ENCODE results near the gene KCNMB4. TPM values are rescaled to one million over a fixed set of nuclear protein-coding genes. Genes with fewer than 3 reads are reported as not detected.

The KCNMB4 gene
- total and polyA plus RNA-seq, 2 of the 4 experiments (the other 2 are of a cell fraction): 0.90 to 1.1 TPM

DNA sequence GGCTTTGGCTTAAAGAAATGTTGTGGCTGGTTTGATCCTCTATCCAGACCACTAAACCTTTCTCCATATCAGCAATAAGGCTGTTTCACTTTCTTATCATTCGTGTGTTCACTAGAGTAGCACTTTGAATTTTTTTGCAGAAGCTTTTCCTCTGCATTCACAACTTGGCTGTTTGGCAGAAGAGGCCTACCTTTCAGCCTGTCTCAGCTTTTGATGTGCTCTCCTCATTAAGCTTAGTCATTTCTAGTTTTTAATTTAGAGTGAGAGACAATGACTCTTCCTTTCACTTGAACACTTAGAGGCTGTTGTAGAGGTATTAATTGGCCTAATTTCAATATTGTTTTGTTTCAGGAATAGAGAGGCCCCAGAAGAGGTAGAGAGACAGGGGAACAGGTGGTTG, 13.8 kb downstream of the KCNMB4 start:
- dilution Hi-C loops (cut with HindIII; ENCODE audit: low sequenced_read_pairs, unreplicated experiment) (no loop called here), in situ Hi-C loops (cut with MboI; ENCODE audit: low sequenced_read_pairs) (no loop called here), intact Hi-C loops (cut with micrococcal nuclease) (no loop called here)
- TF ChIP-seq RAD21 (IDR thresholded peaks at IDR 0.05; ENCODE audit: low read length) (no peak), CHD1 (IDR thresholded peaks at IDR 0.05; ENCODE audit: low read depth, low read length) (no peak), MXI1 (IDR thresholded peaks at IDR 0.05; ENCODE audit: borderline replicate concordance, low read depth, low read length) (no peak), MAZ (IDR thresholded peaks at IDR 0.05; ENCODE audit: borderline replicate concordance, low read depth, low read length) (no peak), SMC3 (IDR thresholded peaks at IDR 0.05; ENCODE audit: low read depth, low read length) (no peak), BHLHE40 (IDR thresholded peaks at IDR 0.05; ENCODE audit: low read depth, low read length) (no peak), RFX5 (IDR thresholded peaks at IDR 0.05; ENCODE audit: low read depth, low read length) (no peak), NFE2L2 (IDR thresholded peaks at IDR 0.05; ENCODE audit: low read depth, low read length) (no peak), MAFK (IDR thresholded peaks at IDR 0.05; ENCODE audit: low read depth, low read length) (no peak), POLR2A (IDR thresholded peaks at IDR 0.05; ENCODE audit: low read depth, low read length) (no peak), RCOR1 (IDR thresholded peaks at IDR 0.05; ENCODE audit: insufficient replicate concordance, low read length) (no peak), FOS (IDR thresholded peaks at IDR 0.05; ENCODE audit: low read depth, low read length) (no peak), CEBPB (IDR thresholded peaks at IDR 0.05; ENCODE audit: low read depth, low read length) (no peak)
- TF ChIP-seq, protein P1, sequence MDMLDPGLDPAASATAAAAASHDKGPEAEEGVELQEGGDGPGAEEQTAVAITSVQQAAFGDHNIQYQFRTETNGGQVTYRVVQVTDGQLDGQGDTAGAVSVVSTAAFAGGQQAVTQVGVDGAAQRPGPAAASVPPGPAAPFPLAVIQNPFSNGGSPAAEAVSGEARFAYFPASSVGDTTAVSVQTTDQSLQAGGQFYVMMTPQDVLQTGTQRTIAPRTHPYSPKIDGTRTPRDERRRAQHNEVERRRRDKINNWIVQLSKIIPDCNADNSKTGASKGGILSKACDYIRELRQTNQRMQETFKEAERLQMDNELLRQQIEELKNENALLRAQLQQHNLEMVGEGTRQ (IDR thresholded peaks at IDR 0.05; ENCODE audit: low read depth, low read length): no peak
- TF ChIP-seq, protein P2, sequence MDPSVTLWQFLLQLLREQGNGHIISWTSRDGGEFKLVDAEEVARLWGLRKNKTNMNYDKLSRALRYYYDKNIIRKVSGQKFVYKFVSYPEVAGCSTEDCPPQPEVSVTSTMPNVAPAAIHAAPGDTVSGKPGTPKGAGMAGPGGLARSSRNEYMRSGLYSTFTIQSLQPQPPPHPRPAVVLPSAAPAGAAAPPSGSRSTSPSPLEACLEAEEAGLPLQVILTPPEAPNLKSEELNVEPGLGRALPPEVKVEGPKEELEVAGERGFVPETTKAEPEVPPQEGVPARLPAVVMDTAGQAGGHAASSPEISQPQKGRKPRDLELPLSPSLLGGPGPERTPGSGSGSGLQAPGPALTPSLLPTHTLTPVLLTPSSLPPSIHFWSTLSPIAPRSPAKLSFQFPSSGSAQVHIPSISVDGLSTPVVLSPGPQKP (IDR thresholded peaks at IDR 0.05; ENCODE audit: borderline replicate concordance, low read depth, low read length): no peak
- TF ChIP-seq, protein P3, sequence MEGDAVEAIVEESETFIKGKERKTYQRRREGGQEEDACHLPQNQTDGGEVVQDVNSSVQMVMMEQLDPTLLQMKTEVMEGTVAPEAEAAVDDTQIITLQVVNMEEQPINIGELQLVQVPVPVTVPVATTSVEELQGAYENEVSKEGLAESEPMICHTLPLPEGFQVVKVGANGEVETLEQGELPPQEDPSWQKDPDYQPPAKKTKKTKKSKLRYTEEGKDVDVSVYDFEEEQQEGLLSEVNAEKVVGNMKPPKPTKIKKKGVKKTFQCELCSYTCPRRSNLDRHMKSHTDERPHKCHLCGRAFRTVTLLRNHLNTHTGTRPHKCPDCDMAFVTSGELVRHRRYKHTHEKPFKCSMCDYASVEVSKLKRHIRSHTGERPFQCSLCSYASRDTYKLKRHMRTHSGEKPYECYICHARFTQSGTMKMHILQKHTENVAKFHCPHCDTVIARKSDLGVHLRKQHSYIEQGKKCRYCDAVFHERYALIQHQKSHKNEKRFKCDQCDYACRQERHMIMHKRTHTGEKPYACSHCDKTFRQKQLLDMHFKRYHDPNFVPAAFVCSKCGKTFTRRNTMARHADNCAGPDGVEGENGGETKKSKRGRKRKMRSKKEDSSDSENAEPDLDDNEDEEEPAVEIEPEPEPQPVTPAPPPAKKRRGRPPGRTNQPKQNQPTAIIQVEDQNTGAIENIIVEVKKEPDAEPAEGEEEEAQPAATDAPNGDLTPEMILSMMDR (conservative IDR thresholded peaks at IDR 0.05; ENCODE audit: low read depth, low read length): no peak
- Histone ChIP-seq H3K9me3 (ENCODE audit: control insufficient read depth, insufficient read depth, low read length) (no peaks in the 10 kb centered on the region), H3K27ac (ENCODE audit: insufficient read depth, low read length) (no peak overlapping the region), H2AK9ac (replicated peaks; ENCODE audit: low read depth, low read length, poor library complexity) (no peak overlapping the region), H4K8ac (ENCODE audit: low read depth in 2 of 2, low read length in 2 of 2) (no peak overlapping the region), H3K4me2 (ENCODE audit: low read depth, low read length) (no peak overlapping the region), H4K91ac (ENCODE audit: insufficient read depth, low read depth, low read length) (no peak overlapping the region), H3K9me1 (ENCODE audit: insufficient read depth, low read length) (no peaks in the 10 kb centered on the region), H4K20me1 (ENCODE audit: insufficient read depth, low read length) (no peaks in the 10 kb centered on the region), H2AFZ (replicated peaks; ENCODE audit: low read length, poor library complexity) (no peak overlapping the region), H3K4ac (ENCODE audit: low read depth, low read length) (no peak overlapping the region), H3K23ac (ENCODE audit: low read depth, low read length) (no peak overlapping the region), H3K56ac (ENCODE audit: extremely low read depth, insufficient read depth, low read length) (no peak overlapping the region), H4K5ac (ENCODE audit: low read depth, low read length) (no peak overlapping the region), H2BK5ac (ENCODE audit: low read depth, low read length, poor library complexity, severe bottlenecking) (no peak overlapping the region), H3K9ac (ENCODE audit: low read depth, low read length) (no peak overlapping the region), H3K4me3 (ENCODE audit: insufficient read depth, low read depth, low read length) (no peak overlapping the region), H2BK120ac (ENCODE audit: low read depth, low read length) (no peak overlapping the region), H2AK5ac (ENCODE audit: low read depth, low read length) (no peak overlapping the region), H3K36me3 (ENCODE audit: control insufficient read depth, insufficient read depth, low read length) (no peaks in the 10 kb centered on the region), H2BK20ac (ENCODE audit: low read depth, low read length) (no peak overlapping the region), H2BK15ac (ENCODE audit: low read depth, low read length) (no peak overlapping the region), H3K18ac (ENCODE audit: low read depth, low read length) (no peak overlapping the region), H3K79me1 (ENCODE audit: low read depth in 1 of 2, low read length in 2 of 2) (no peaks in the 10 kb centered on the region), H3K27me3 (ENCODE audit: control insufficient read depth, insufficient read depth, low read length) (no peaks in the 10 kb centered on the region), H3K14ac (replicated peaks; ENCODE audit: low read depth, low read length) (no peak overlapping the region), H3K4me1 (ENCODE audit: control insufficient read depth, insufficient read depth, low read length) (no peaks in the 10 kb centered on the region)
- ChIA-PET POLR2A (ENCODE audit: unreplicated experiment) (no interaction called here), CTCF (no interaction called here)
- no CpG with 5 or more reads among the region's 1 CpG for WGBS, 2 experiments (ENCODE audit: extremely low coverage in 2 of 2, insufficient read length in 1 of 2)
- no peak for DNase-seq
- no peak for ATAC-seq (ENCODE audit: low read depth)
- no TSS peak for BruUV-seq (replicated peaks)
